Measurements from ENCODE around the gene UGCG.

DNA sequence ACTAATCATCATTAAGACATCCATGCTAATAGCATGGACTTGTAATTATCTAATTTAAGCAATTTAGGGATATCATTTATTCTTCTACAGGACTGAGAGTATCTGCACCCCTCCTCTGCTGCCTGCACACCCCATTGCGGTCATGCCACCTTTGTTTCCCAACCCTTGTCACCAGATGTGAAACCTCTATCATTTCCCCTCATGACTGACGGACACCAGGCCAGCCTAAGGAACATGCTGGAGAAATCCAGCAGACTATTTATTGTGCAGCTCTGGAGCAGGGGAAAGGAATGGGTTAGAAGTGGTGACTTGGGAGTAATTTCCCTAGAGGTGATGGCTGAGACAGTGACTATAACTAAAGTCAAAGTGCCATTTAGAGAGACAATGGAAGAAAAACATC lies 40.7 kb downstream of the UGCG start:
- no peak for TF ChIP-seq TAF1 (IDR thresholded peaks at IDR 0.05; ENCODE audit: low read depth)
- no peak for TF ChIP-seq EP300 (IDR thresholded peaks at IDR 0.05; ENCODE audit: borderline replicate concordance)
- no peak for TF ChIP-seq MAX (IDR thresholded peaks at IDR 0.05)
- no peak for TF ChIP-seq TEAD4 (IDR thresholded peaks at IDR 0.05)
- TF ChIP-seq TCF12 (IDR thresholded peaks at IDR 0.05; ENCODE audit: low read depth), result no peak
- TF ChIP-seq CEBPB (IDR thresholded peaks at IDR 0.05), result no peak
- TF ChIP-seq REST (IDR thresholded peaks at IDR 0.05; ENCODE audit: low read depth), result no peak
- no peak for TF ChIP-seq RAD21 (IDR thresholded peaks at IDR 0.05; ENCODE audit: low read depth)
- no peak for TF ChIP-seq ZBTB7A (IDR thresholded peaks at IDR 0.05; ENCODE audit: low read depth)
